ENCODE measurements around the gene PDYN.
"Not testable (repeated sequence)": the region's sequence is repeated elsewhere in the genome, so short reads cannot be mapped to it uniquely, and the experiment has no call there.

Gene PDYN

DNA sequence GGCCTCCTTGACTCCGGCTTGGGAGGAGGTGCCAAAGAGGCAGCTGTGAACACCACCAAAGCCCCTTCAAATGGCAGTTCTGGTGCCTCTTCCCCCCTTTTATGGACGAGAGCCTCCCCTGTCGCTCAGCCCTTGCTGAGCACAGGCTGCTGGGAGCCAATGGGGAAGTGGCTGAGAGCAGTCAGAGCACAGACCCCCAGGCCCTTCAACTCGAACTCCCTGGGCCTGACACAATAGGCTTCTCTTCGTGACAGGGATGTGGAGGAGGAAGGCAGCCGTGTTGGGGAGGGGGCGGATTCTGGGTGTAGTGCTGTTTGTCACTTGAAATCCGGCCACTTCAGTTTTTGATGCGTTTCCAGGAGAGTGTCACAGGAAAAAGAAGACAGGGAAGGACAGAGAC is at the start of gene PDYN:
Gene PDYN (minus strand): TSS at position 73 of the 400 bp plus-strand sequence. CDS start 10,974 bp downstream, outside the sequence.
- no peak for DNase-seq

DNA sequence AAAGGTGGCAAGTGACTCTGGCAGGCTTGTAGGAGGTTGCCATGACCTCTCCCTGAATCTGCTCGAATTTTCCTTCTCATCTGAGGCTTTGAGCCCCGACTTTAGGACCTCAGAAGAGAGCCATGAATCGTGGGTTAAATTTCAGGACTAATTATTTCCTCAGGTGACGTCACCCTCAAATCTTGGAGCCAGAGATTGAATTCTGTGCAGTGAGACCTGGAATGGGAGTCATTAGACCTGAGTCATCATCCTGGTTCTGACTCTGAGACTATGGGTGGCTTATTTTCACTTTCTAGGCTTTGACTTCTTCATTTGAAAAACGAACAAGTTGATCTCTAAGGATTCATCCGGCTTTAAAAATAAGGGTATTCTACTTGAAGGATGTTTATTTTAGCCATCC is 48.5 kb upstream of the PDYN start:
- no peak for DNase-seq

DNA sequence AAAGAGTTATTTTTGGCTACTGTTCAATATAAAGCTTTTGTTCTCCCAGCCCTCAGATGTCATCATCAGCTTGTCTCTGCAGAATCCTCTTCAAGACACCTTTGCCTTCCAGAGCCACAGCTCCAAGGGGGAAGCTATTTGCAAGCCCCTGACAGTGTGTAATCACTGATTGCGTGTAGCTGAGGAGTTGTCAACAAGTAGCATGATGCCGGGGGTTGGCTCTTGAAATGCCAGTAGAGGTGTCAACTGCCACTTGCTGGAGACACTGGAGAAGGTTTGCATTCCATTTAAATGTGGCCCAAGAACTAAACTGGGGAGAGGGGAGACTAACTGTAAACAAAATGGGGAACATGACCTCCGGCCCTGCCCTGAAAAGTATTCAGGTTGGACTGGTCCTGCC is 44.3 kb upstream of the PDYN start:
- DNase-seq = no peak

DNA sequence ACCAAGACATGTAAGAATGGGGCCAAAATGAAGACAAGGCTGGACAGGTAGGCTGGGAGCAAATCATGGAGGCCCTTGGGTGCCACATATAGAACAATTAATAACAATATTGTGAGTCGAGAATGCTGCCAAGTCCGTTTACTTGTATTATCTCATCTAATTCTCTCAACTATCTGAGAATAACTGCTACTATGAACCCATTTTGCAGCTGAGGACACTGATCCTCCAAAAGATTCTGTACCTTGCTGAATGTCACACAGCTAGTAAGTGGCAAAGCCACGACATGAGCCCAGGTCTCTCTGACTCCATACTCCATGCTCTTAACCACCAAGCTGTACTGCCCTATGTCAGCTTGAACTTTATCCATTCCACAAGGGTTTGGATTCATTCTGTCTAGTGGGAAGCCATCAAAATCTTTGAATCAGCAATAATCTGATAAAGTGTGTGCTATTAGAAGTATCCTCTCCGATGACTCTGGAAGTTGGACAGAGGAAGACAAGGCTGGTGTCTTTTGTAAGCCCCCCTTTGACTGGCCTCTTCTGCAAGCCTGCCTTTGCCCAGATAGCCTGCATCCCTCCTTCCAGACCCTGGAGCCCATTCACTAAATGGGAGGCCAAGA is 43.5 kb upstream of the PDYN start:
- no peak for DNase-seq

DNA sequence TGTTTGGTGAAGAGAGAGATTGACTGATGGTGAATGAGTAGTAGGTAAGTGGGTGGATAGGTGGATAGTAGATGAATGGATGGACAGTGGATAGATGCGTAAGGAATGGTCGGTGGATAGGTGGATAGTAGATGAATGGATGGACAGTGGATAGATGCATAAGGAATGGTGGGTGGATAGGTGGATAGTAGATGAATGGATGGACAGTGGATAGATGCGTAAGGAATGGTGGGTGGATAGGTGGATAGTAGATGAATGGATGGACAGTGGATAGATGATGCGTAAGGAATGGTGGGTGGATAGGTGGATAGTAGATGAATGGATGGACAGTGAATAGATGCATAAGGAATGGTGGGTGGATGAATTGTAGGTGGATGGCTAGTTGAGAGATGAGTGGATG is 42.5 kb upstream of the PDYN start:
- DNase-seq = not testable (repeated sequence)

DNA sequence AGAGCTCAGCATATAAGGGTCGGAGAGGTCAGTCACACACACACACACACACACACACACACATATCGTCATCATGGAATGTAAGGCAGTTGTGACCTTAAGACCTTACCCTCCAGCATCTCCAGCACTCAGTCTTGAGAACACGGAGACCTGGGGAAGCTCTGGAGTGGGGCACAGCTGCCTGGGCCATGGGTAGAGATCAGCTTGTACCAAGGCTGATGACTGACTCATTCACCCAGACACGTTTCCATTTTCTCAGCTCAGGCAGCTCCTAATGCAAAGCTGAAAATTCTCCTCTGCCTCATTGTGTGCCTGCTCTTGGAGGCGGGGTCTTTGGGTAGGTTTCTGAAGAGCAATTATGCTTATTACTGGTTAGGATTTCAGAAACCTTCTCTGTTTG is 38.3 kb upstream of the PDYN start:
- DNase-seq = no peak

DNA sequence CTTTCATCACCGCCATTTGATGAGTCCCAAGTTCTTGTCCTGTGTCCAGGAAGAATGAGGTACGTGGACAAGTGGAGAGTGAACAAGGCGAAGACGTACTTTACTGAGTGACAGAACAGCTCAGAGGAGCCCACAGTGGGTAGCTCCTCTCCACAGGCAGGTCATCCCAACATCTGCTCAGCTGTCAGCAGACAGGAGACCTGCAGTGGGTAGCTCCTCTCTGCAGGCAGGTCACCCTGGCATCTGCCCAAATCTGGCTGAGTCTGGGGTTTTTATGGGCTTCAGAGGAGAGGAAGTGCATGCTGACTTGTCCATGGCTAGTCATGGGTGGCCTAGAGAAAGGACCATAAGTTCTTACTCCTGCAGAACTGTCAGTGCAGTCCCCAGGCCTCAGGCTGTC is 32.7 kb upstream of the PDYN start:
- no peak for DNase-seq

DNA sequence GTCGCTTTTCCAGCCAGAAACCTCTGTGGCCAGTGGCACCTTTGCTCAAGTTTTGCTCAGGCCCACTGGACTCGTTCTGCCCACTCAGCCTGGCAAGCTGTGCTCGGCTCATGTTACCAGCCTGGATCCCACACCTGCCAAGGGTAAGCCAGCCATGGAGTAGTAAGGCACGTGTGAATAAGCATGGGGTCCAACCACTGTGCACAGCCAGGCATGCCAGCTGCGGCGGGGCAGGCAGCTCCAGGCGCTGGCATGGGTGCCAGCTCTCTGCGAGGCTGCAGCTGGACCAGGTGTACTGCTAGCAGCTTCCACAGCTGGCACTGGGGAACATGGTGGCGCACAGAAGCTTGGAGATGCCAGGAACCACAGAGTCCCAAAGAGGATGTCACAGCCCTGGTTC is 32.1 kb upstream of the PDYN start:
- no peak for DNase-seq

DNA sequence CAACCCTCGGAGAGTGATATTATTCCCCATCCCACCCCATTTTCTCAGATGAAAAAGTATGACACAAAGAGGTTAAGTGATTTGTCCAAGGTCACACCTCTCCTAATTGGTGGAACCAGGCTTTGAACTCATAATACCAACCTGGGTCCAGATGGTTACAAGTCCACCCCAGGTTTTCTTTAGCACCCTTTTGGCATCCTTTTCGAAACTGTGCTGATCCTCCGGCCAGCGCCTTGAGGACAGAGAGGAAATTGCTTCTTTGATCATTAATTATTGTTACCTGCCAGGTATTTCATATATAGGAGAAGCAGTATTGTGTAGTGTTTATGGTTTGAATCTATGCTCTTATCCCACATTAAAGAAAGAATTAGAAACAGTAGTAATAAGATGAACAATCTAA is 29.3 kb upstream of the PDYN start:
- no peak for DNase-seq

DNA sequence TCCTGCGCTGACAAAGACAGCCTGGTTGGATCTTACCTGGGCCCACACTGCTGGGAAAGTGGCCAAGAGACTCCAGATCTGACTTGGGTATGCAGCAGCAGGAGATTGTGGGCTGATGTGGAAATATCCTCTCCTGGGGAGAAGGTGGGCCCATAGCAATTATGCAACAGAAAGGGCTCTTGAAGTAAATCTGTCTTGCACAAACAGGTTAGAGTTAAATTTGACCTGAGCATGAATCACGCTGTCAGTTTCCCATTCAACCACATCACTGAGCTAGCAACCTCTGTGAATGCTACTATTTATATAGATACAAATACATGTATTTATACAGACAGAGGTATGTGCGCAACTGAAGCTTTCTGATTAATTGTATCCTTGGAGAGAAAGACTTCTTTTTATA is 28.3 kb upstream of the PDYN start:
- DNase-seq = peak; percentile 94

DNA sequence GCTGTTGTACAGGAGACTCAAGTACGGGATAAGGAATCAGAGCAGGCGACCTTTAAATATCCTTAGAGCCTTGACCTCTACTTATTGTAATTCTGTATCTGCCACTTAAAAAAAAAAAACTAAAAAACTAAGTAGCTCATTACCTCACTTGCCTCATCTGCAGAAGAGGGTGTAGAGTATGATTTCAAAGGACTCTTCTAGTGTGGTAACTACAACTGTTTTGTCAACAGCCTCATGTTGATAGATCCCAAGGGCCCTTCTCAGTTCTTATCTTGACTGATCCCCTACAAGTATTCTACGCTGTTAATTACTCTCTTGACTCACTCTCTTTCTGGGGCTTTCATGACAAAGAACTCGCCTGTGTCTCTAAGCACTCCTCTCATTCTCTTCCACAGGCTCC is 16.7 kb upstream of the PDYN start:
- peak; percentile 23 for DNase-seq

DNA sequence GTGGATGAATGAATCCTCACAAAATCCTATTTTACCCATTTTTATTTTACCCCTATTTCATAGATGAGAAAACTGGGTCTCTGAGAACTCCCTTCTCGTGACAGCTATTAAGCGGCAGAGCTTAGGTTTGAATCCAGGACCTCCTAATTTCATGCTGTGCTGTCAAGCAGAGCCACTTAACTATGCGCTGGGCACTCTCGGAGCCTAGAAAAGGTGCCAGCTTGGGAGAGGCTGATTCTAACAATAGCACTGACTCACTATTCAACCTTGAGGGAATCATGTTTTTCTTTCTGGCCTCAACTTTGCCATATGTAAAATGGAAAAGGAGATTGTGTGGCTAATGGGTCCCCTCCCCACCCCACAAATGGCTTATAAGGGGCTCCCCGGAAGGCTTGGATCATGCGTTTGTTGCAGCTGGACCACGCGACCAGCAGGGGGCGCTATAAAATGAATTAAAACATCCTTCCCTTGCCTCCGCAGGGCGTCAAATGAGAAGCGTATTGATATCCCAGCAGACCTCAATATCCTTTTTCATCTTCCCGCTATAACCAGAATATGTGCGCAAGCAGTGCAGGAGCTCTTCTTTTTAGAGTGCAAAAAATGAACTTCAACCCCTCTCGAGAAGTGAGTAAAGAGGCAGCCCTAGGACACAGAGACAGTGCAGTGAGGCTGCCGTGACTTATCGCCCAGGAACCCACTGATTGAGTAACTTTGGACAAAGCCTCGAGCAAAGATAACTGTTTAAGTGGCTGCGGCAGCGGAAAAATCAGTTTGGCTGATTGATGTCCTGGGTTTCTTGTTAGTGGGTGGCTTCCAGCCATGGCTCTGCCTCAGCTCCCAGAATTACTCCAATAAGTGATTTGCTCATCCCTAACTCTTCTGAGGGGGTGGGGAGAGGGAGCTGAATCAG is 12.8 kb upstream of the PDYN start:
- DNase-seq = peak; percentile 28

DNA sequence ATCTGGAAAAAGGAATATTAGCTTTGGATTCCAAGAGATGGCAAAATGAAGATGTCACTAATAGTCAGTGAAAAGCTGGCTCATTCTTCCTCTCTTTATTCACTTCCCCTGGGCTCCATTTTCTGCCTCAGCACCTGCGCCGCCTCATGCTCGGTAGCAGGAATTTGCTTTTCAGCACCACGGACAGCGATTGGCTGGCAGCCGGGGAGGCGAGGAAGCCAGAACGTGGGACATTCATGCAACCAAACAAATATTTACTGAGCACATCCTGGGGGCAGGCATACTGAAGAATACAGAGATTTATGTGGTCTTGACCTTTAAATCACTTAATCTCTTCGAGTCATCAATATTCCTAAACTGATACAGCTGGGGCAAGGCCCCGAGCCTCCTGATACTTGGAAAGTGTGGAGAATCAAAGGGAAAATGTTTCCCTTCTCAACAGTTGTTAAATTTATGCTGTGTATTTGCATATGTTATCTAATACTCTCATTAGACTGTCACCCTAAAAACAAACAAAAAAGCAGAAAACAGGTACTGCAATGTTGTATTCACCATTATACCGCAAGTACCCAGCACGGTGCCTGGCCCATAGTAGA is 12.1 kb upstream of the PDYN start:
- no peak for DNase-seq

DNA sequence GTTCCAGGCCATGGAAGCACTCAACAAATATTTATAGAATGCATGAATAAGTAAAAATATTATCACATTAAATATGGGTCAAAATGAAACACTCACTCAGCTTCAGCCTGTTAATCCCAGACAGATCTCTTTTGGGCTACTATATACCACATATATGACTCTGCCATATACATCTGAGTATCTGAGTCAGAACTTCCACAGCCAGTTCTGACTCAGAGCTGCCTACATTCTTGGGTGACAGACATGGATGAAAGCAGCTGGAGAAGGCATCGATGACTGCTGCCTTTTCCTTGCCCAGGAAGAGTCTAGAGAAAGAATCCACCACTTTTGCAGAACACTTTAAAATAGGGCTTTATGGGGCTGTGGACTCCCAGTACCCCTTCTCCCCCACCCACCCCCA is 11.5 kb upstream of the PDYN start:
- DNase-seq = no peak

DNA sequence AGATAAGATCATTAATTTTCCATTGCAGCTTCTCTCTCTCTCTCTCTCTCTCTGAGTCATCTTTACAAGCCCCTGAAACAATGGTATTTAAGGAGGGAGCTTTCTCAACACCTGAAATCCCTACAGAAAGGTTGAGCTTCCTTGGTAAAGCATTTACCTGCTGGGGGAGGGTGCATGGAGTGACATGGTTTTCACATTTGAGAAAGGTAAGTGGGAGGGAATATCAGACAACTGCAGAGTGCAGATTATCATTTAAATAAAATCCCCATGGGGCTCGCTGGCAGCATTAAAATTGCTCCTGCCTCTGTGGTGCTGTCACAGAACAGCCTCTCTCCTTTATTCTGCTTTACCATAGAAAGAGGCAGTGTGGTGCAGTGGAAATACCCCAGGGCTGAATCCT is 10.3 kb upstream of the PDYN start:
- DNase-seq = no peak

DNA sequence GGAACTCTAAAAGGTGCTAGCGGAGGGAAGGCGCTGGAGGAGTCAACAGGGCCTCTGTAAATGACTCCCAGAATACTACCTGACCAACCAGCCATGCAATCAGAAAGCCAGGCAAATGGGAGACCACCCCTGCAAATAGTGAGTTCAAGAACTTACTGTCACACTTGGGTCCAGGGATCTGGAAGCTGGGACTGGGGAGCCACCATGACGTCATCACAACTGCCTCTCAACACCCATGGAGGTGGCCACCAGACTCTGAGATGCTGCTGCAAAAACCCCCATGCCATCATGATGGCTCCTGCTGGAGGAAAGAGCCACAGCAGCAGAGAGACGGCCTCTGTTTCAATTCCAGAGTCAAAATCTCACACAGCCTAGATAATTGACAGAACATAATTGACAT is 8.5 kb upstream of the PDYN start:
- DNase-seq = no peak

DNA sequence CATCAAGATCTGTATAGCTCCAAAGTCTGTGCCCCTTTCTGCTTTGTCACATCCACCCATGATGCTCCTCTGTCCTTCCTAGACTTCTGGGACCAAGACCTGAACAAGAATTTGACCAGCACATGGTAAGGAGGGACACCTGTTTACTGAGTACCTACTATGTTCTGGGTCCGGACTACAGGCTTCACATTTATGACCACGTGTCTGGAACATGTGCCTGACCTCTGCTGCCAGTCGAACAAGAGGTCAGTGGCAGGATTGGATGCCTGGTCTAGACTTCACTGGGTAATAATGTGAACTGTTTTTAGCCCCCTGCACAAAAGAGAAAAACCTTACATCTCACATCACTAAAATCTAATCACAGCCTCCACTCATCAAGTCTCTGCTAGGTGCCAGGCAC is 7.3 kb upstream of the PDYN start:
- DNase-seq = no peak

DNA sequence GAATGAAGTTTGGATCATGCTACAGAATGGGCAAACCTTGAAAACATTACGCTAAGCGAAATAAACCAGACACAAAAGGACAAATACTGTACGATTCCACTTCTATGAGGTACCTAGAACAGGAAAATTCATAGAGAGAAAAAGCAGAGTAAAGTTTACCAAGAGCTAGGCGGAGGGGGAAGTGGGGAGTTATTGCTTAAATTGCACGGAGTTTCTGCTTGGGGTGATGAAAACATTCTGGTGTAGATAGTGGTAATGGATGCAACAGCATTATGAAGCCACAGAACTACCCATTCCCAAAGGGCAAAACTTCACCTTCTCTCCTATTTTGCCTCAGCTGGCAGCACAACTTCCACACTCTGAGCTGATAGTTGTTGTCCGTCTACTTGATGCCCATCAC is 6.4 kb upstream of the PDYN start:
- no peak for DNase-seq

DNA sequence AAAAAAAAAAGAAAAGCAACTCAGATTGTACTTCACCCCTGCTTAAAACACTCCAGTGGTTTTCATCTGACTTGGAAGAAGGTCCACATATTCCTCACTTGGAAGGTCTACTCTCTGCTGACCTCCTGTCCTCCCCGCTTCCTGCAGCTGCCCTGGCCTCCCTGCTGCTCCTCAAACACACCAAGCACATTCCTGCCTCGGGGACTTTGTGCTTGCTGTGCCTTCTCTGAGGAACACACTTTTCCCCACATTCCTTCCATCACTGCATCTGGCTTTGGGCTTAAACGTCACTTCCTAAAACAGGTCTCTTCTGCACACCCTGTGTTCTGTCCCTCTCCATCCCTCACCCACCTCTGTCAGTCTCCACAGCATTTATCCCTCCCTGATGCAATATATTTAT is 4.9 kb upstream of the PDYN start:
- no peak for DNase-seq

DNA sequence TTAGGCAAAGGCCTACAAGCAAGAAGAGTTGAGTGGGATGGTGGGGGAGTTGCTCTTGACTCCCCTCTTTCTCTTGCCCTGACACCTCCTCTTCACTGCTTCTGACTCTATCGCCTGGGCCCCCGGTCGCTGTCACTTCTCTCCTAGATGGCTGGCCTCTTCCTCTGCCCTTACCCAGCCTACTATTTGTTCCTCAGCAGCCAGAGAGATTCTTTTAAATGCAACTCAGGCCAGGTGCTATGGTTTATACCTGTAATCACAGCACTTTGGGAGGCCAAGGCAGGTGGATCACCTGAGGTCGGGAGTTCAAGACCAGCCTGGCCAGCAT is 4.3 kb upstream of the PDYN start:
- DNase-seq = no peak

DNA sequence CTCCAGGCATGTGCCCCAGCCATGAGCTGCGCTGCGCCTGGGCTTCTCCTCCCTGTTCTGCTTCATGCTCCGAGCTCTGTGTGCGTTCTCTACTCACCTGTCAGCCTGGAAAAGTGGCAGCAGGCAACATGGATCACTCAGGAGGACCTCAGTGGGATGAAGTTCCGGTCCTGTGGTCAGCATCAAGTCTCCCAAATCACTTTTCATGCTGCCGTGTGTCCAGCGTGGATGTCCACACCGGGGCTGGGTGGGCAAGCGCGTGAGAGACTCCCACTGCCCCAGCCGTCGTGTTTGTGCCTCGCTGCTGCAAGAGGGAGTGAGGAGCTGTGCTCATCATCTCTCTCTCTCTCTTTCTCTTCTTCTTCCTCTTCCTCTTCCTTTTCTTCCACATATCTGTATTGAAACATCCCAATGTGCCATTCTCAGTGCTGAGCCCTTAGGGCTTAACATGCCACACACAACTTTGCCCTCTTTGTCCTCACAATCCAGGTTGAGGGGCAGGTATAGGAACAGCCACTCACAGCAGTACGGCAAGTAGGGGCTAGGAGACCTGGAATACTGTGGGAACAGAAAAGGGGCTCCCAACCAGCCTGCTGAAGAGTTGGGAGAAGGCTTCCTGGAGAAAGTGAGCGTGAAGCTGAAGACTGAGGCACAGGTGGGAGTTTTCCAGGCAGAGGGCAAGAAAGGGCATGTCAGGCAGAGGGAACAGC is 3.8 kb upstream of the PDYN start:
- no peak for DNase-seq

DNA sequence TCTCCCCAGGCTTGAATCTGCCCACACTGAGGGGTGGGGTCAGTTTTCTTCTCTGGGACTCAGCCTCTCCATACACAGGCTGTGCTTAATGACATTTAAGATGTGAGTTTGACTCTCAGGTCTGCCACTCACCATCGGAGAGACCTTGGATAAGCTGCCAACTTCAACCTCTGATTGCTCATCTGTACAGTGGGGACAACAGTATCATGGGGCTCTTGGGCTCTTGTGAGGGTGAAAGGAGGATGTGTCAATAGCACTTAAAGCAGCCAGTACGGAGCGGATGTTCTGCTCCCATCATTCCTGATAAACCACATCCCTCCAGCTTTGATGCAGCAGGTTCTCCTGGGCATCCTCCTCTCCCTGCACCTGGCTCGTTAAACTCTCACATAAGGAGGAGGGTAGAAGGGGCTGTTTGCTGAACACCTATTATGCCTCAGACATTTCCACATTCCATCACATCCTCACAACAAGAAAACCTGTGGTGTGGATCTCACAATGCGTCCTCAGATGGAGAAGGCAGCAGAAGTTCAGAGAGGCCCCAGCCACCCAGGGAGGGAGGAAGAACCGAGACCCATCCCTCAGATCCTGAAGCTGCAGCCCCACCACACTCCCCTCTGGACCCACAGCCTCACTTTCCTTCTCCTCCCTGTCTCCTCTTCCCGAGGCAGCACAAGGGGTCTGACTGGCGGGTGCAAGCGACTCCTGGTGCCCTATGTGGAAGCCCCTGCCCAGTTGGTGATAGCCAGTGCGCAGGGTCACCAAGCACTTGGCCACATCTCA is 1.9 kb upstream of the PDYN start:
- no peak for DNase-seq

DNA sequence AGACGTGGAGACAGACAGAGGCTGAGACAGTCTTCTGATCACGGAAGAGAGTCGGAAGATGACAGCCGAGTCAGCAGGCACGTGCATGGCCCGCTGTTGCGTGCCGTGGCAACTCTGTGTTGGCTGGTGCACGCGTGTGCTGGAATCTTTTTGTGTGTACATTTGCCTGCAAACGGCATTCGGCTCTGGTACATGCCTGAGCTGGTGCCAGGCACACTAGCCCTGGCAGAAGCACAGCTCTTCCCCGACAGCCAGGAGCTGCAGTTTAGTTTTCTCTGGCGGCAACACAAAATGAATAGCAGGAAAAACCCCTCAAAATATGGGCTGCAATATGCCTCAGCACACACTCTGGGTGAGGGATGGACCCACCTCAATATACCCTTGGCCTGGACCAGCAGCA is 769 bp upstream of the PDYN start:
- no peak for DNase-seq

All from NCI-H2171 treated with DMSO at 0.1 percent for 48 hours (cell line).